Measurements from ENCODE around the gene PRELID1. TPM values are rescaled to one million over a fixed set of nuclear protein-coding genes. Genes with fewer than 3 reads are reported as not detected.

The PRELID1 gene
- total and polyA plus RNA-seq, 10 of the 15 experiments (the other 5 are each of a cell fraction or from before 2014, with no cell fraction given) = 30.9 to 584 (median 254) TPM

- Histone ChIP-seq H2AFZ (ENCODE audit: control insufficient read depth, low read depth, low read length) (no peak overlapping the region), H3K9me3 (replicated peaks; ENCODE audit: control insufficient read depth, insufficient read depth, low read length) (peaks cover 3% of the 10 kb centered on the region; the same call in 1 of the 3 replicates), H3K4me1 (ENCODE audit: control insufficient read depth, insufficient read depth, low read length) (peaks cover 31% of the 10 kb centered on the region), H3K9ac (ENCODE audit: control insufficient read depth, insufficient read depth, low read length) (no peak overlapping the region), H3K4me3 (no peak overlapping the region), H4K20me1 (ENCODE audit: control insufficient read depth, insufficient read depth) (no peaks in the 10 kb centered on the region), H3K27ac (ENCODE audit: control insufficient read depth, insufficient read depth) (no peak overlapping the region), H3K4me2 (ENCODE audit: control insufficient read depth, insufficient read depth) (no peak overlapping the region), H3K27me3 (replicated peaks in 1 of 2; ENCODE audit: control insufficient read depth in 2 of 2, insufficient read depth in 2 of 2, low read length in 1 of 2) (no peaks in the 10 kb centered on the region), H3K79me2 (ENCODE audit: control insufficient read depth, insufficient read depth, low read length) (peaks cover 38% of the 10 kb centered on the region), H3K36me3 (ENCODE audit: control insufficient read depth in 2 of 2, insufficient read depth in 2 of 2, low read length in 1 of 2) (no peaks in the 10 kb centered on the region; a peak in 1 of 4 replicates)
- intact Hi-C loops (cut with micrococcal nuclease; ENCODE audit: unreplicated experiment) (no loop called here), in situ Hi-C loops (cut with MboI) (no loop called here)
- WGBS (ENCODE audit: insufficient coverage, insufficient replicate concordance, low lambda C conversion rate, missing lambda C conversion rate) = 100% methylated on average over 1 of the region's 1 CpG
- CTCF ChIA-PET = interaction anchor here (0.6 to 7.2 kb wide), 6 partner anchors 10 to 145 kb away, joined by 3 to 46 read pairs (median 5); no protein-coding TSS in a partner anchor
- ATAC-seq (no peak), DNase-seq (ENCODE audit: low read depth, low spot score) (no peak), FAIRE-seq (no peak)
- POLR2A ChIA-PET = interaction anchor here (0.5 to 2.3 kb wide), 4 partner anchors 9 to 783 kb away, joined by 3 to 13 read pairs (median 6); no protein-coding TSS in a partner anchor
- BruUV-seq (replicated peaks) = no TSS peak
- RAD21 ChIA-PET (ENCODE audit: unreplicated experiment) = interaction anchor here (0.6 to 1.0 kb wide), 2 partner anchors 9 to 15 kb away, joined by 6 read pairs; no protein-coding TSS in a partner anchor
- SMC1A ChIA-PET (ENCODE audit: uncharacterized antibody, unreplicated experiment) = interaction anchor here (0.7 to 3.0 kb wide), 5 partner anchors 8 to 90 kb away, joined by 3 to 7 read pairs (median 5); no protein-coding TSS in a partner anchor
- TF ChIP-seq NFXL1 (IDR thresholded peaks at IDR 0.05; ENCODE audit: borderline replicate concordance) (no peak), RFX5 (IDR thresholded peaks at IDR 0.05; ENCODE audit: low read depth, low read length) (no peak), ZNF622 (IDR thresholded peaks at IDR 0.05) (no peak), RELA (IDR thresholded peaks at IDR 0.05; ENCODE audit: borderline replicate concordance, partially characterized antibody) (no peak), NBN (IDR thresholded peaks at IDR 0.05) (no peak), POLR2AphosphoS5 (IDR thresholded peaks at IDR 0.05; ENCODE audit: low read length) (no peak), YBX1 (IDR thresholded peaks at IDR 0.05) (no peak), HCFC1 (IDR thresholded peaks at IDR 0.05; ENCODE audit: low read length) (no peak), USF1 (IDR thresholded peaks at IDR 0.05; ENCODE audit: borderline replicate concordance, extremely low read length, insufficient read depth, low read depth, low read length) (no peak), E2F4 (IDR thresholded peaks at IDR 0.05; ENCODE audit: low read depth, low read length) (no peak), ZBTB11 (CRISPR knock-in tag; IDR thresholded peaks at IDR 0.05) (no peak), ZSCAN29 (IDR thresholded peaks at IDR 0.05) (no peak)
- TF ChIP-seq, protein P1, sequence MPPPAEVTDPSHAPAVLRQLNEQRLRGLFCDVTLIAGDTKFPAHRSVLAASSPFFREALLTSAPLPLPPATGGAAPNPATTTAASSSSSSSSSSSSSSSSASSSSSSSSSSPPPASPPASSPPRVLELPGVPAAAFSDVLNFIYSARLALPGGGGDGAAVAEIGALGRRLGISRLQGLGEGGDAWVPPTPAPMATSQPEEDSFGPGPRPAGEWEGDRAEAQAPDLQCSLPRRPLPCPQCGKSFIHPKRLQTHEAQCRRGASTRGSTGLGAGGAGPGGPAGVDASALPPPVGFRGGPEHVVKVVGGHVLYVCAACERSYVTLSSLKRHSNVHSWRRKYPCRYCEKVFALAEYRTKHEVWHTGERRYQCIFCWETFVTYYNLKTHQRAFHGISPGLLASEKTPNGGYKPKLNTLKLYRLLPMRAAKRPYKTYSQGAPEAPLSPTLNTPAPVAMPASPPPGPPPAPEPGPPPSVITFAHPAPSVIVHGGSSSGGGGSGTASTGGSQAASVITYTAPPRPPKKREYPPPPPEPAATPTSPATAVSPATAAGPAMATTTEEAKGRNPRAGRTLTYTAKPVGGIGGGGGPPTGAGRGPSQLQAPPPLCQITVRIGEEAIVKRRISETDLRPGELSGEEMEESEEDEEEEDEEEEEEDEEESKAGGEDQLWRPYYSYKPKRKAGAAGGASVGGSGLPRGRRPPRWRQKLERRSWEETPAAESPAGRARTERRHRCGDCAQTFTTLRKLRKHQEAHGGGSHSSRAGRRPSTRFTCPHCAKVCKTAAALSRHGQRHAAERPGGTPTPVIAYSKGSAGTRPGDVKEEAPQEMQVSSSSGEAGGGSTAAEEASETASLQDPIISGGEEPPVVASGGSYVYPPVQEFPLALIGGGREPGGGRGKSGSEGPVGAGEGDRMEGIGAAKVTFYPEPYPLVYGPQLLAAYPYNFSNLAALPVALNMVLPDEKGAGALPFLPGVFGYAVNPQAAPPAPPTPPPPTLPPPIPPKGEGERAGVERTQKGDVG (CRISPR knock-in tag; IDR thresholded peaks at IDR 0.05) = no peak
Measured at GRCh38 chr5:177355162-177355867, 51.7 kb downstream of the PRELID1 start.
